Erythroblast (primary cell): Measurements from ENCODE around the gene ZNF189.

Experiments used
- GATA1 ChIP-seq: IDR thresholded peaks from 2 replicates; pipeline ENCODE4 v1.6.1; 2011; ENCODE audit warnings: low read depth, mild to moderate bottlenecking, control low read depth, low read length, moderate library complexity
- POLR2A ChIP-seq: IDR thresholded peaks from 2 replicates; pipeline ENCODE4 v1.6.1; 2011; ENCODE audit warnings: mild to moderate bottlenecking, low read length

DNA sequence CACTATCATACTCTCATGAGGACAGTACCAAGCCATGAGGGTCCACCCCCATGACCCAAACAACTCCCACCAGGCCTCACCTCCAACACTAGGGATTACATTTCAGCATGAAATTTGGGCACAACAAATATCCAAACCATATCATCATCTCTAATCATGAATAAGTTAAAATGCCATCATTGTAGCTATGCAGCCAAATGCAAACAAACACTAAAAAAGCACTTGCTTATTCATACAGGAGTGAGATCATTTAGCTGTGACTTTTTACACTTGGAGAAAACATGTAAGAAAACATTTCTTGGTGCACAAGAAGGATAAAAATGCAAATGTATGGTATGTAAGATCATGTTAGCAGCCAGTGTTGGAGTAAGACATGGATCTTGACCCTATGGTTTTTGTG, 38.0 kb upstream of the ZNF189 start:
- no peak for TF ChIP-seq POLR2A
- TF ChIP-seq GATA1, result no peak
